Ishikawa (cell line): ENCODE results near the gene TSPAN18.

Experiments used
- CEBPB ChIP-seq: IDR thresholded peaks from 2 replicates; pipeline ENCODE4 v1.6.1; 2012
- CREB1 ChIP-seq: IDR thresholded peaks from 2 replicates; pipeline ENCODE4 v1.6.1; 2012; ENCODE audit warnings: low read depth
- EGR1 ChIP-seq: IDR thresholded peaks from 2 replicates; pipeline ENCODE4 v1.6.1; 2012
- EP300 ChIP-seq: IDR thresholded peaks from 2 replicates; pipeline ENCODE4 v1.6.1; 2012; ENCODE audit warnings: borderline replicate concordance
- FOXM1 ChIP-seq: IDR thresholded peaks from 2 replicates; pipeline ENCODE4 v1.6.1; 2012; ENCODE audit warnings: low read depth, borderline replicate concordance
- NFIC ChIP-seq: IDR thresholded peaks from 2 replicates; pipeline ENCODE4 v1.6.1; 2012
- RAD21 ChIP-seq: IDR thresholded peaks from 2 replicates; pipeline ENCODE4 v1.6.1; 2012; ENCODE audit warnings: low read depth
- REST ChIP-seq: IDR thresholded peaks from 2 replicates; pipeline ENCODE4 v1.6.1; 2012; ENCODE audit warnings: low read depth, mild to moderate bottlenecking
- TAF1 ChIP-seq: IDR thresholded peaks from 2 replicates; pipeline ENCODE4 v1.6.1; 2012; ENCODE audit warnings: low read depth, mild to moderate bottlenecking
- TCF12 ChIP-seq: IDR thresholded peaks from 2 replicates; pipeline ENCODE4 v1.6.1; 2012; ENCODE audit warnings: low read depth
- TEAD4 ChIP-seq: IDR thresholded peaks from 2 replicates; pipeline ENCODE4 v1.6.1; 2012
- YY1 ChIP-seq: IDR thresholded peaks from 2 replicates; pipeline ENCODE4 v1.6.1; 2012; ENCODE audit warnings: low read depth
- ZBTB7A ChIP-seq: IDR thresholded peaks from 2 replicates; pipeline ENCODE4 v1.6.1; 2012; ENCODE audit warnings: low read depth
- TF ChIP-seq, protein P1 (sequence below): IDR thresholded peaks from 2 replicates; pipeline ENCODE4 v1.6.1; 2012
- TF ChIP-seq, protein P2 (sequence below): IDR thresholded peaks from 2 replicates; pipeline ENCODE4 v1.6.1; 2012

The TSPAN18 gene

GRCh38 chr11:44761551-44761961 is 34.8 kb downstream of the TSPAN18 start:
- TF ChIP-seq TAF1 (no peak), CREB1 (no peak), ZBTB7A (no peak), RAD21 (no peak), CEBPB (no peak), REST (no peak)
- TF ChIP-seq, protein P1, sequence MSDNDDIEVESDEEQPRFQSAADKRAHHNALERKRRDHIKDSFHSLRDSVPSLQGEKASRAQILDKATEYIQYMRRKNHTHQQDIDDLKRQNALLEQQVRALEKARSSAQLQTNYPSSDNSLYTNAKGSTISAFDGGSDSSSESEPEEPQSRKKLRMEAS, result no peak
- TF ChIP-seq, protein P2, sequence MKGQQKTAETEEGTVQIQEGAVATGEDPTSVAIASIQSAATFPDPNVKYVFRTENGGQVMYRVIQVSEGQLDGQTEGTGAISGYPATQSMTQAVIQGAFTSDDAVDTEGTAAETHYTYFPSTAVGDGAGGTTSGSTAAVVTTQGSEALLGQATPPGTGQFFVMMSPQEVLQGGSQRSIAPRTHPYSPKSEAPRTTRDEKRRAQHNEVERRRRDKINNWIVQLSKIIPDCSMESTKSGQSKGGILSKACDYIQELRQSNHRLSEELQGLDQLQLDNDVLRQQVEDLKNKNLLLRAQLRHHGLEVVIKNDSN, result no peak

GRCh38 chr11:44763121-44763820 is 36.5 kb downstream of the TSPAN18 start:
- TF ChIP-seq CREB1, result no peak
- TF ChIP-seq RAD21, result no peak
- no peak for TF ChIP-seq ZBTB7A
- no peak for TF ChIP-seq TEAD4
- no peak for TF ChIP-seq REST
- TF ChIP-seq, protein P1, result no peak
- TF ChIP-seq, protein P2, result no peak
- no peak for TF ChIP-seq TAF1

DNA sequence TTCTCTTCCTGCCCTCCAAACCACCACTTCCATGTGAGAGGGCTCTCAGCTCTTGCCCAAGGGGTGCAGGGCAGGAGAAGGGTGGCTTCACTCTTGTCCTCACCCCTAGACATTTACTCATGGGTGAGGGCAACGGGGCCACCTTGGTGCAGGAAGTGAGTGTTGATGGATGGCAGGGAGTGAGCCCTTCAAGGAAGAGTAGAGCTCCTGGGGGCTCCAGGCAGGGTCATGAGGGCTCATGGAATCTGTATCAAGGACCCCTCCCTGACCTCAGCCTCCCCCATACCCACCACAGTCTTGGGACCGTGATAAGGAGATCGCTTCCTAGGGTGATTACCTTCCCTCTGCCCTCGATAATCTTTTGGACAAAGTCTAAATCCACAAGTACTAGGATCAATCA is 37.8 kb downstream of the TSPAN18 start:
- TF ChIP-seq REST (no peak), FOXM1 (no peak), TCF12 (no peak), TAF1 (no peak), CEBPB (no peak), RAD21 (no peak), EGR1 (no peak), ZBTB7A (no peak), TEAD4 (no peak), YY1 (no peak), EP300 (no peak), NFIC (no peak), CREB1 (no peak)
- TF ChIP-seq, protein P2, result no peak
- TF ChIP-seq, protein P1, result no peak

DNA sequence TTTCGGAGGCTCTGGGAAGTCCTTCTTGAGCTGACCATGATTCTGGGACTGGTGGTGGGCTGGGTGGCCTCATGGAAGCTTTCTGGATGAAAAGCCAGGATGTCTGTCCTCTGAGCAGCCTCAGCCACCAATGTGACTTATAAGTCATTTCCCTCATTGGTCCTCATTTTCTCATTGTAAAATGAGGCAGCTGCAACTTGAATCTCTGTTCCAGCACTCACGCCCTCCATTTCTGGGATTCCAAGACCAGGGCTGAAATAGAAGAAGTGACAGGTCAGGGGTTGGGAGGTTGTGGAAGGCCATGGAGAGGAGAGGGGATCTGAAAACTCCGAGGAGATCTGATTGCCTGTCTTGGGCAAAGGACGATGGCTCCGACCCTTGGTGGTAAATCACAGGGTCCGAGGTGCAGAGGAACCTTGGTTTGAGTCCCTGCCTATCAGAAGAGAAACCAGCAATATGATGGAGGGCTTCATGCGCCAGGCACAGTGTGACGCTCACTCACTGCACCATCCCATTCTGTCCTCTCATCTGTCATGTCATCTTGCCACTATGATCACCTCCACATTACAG is 38.3 kb downstream of the TSPAN18 start:
- TF ChIP-seq RAD21 (no peak), FOXM1 (no peak), CEBPB (no peak), TCF12 (no peak), TAF1 (no peak), REST (no peak), YY1 (no peak), NFIC (no peak), EP300 (no peak), EGR1 (no peak), CREB1 (no peak)
